GM19240 (cell line): ENCODE measurements around the gene GSTK1.
"Not testable (repeated sequence)": the region's sequence is repeated elsewhere in the genome, so short reads cannot be mapped to it uniquely, and the experiment has no call there.

ENCODE experiments used
- DNase-seq: peaks from one replicate; pipeline ENCODE4 v3.0.0; 2011; ENCODE audit warnings: low spot score; ENCODE audit not compliant: insufficient read length

GSTK1 gene

GRCh38 chr7:143269251-143269650 is 6.0 kb downstream of the GSTK1 start:
- no peak for DNase-seq

- DNase-seq, result no peak
Measured at GRCh38 chr7:143271240-143271639, 8.0 kb downstream of the GSTK1 start.

GRCh38 chr7:143272871-143273270 is 9.6 kb downstream of the GSTK1 start:
- no peak for DNase-seq

- no peak for DNase-seq
Measured at GRCh38 chr7:143279186-143280098, 16.2 kb downstream of the GSTK1 start.

GRCh38 chr7:143280160-143280559 is 16.9 kb downstream of the GSTK1 start:
- no peak for DNase-seq

- DNase-seq, result no peak
Measured at GRCh38 chr7:143280566-143280965, 17.3 kb downstream of the GSTK1 start.

- DNase-seq, result no peak
Measured at GRCh38 chr7:143281529-143281928, 18.3 kb downstream of the GSTK1 start.

- DNase-seq, result no peak
Measured at GRCh38 chr7:143282124-143282523, 18.9 kb downstream of the GSTK1 start.

- DNase-seq, result no peak
Measured at GRCh38 chr7:143283381-143283780, 20.1 kb downstream of the GSTK1 start.

GRCh38 chr7:143284591-143285469 is 21.6 kb downstream of the GSTK1 start, which contains the start of gene TMEM139:
Gene TMEM139, plus strand, starts transcription at chr7:143284958. Its CDS starts 1,000 bp downstream, at chr7:143285958.
- DNase-seq, result no peak

- no peak for DNase-seq
Measured at GRCh38 chr7:143285470-143285778, 22.2 kb downstream of the GSTK1 start.

- DNase-seq, result no peak
Measured at GRCh38 chr7:143285806-143286521, 22.7 kb downstream of the GSTK1 start.

GRCh38 chr7:143286522-143286890 is 23.3 kb downstream of the GSTK1 start:
- no peak for DNase-seq

GRCh38 chr7:143287339-143287934 is 24.2 kb downstream of the GSTK1 start:
- no peak for DNase-seq

GRCh38 chr7:143287935-143288826 is 24.9 kb downstream of the GSTK1 start, which contains the start of gene CASP2:
Gene CASP2, plus strand, starts transcription at chr7:143288351. Its CDS starts 105 bp downstream, at chr7:143288456.
- DNase-seq, result peak; percentile 93

- DNase-seq, result no peak
Measured at GRCh38 chr7:143288836-143289235, 25.6 kb downstream of the GSTK1 start.

- DNase-seq, result no peak
Measured at GRCh38 chr7:143289421-143289820, 26.2 kb downstream of the GSTK1 start.

GRCh38 chr7:143289888-143290287 is 26.6 kb downstream of the GSTK1 start:
- not testable (repeated sequence) for DNase-seq

GRCh38 chr7:143290293-143290692 is 27.1 kb downstream of the GSTK1 start:
- no peak for DNase-seq

GRCh38 chr7:143292876-143293275 is 29.6 kb downstream of the GSTK1 start:
- DNase-seq, result no peak
